Uterus (tissue), 4 donors: Measurements from ENCODE around the gene CLEC11A. TPM values are rescaled to one million over a fixed set of nuclear protein-coding genes. Genes with fewer than 3 reads are reported as not detected.
"Not testable (repeated sequence)": the region's sequence is repeated elsewhere in the genome, so short reads cannot be mapped to it uniquely, and the experiment has no call there.

ENCODE experiments used
- DNase-seq, 2 donors: peaks; one replicate each; pipeline ENCODE4 v3.0.0-alpha.2; 2019 to 2020
- H3K27ac ChIP-seq, 2 donors: fragments of 200-600 bp; sonication (generic); 1 replicate in 1 of 2; 2 replicates in 1 of 2; pipeline ENCODE4 v1.5.1; 2016 to 2018
- H3K27me3 ChIP-seq, 2 donors: fragments of 200-600 bp; sonication (generic); one replicate each; pipeline ENCODE4 v1.5.1; 2018 to 2019; ENCODE audit warnings: control low read depth in 1 of 2
- H3K36me3 ChIP-seq, 2 donors: fragments of 200-600 bp; sonication (generic); one replicate each; pipeline ENCODE4 v1.5.1; 2019; ENCODE audit warnings: control low read depth in 1 of 2
- H3K4me1 ChIP-seq, 2 donors: fragments of 200-600 bp; sonication (generic); one replicate each; pipeline ENCODE4 v1.5.1; 2018 to 2019; ENCODE audit warnings: control low read depth in 1 of 2
- H3K4me3 ChIP-seq, 2 donors: fragments of 200-600 bp; sonication (generic); 1 replicate in 1 of 2; 2 replicates in 1 of 2; pipeline ENCODE4 v1.5.1; 2018 to 2019; ENCODE audit warnings: mild to moderate bottlenecking in 1 of 2
- H3K9me3 ChIP-seq, 2 donors: fragments of 200-600 bp; sonication (generic); one replicate each; pipeline ENCODE4 v1.5.1; 2019; ENCODE audit warnings: control low read depth in 1 of 2
- CTCF ChIP-seq, 4 experiments: fragments of 200-600 bp in 2 of 4; fragments of 450-650 bp in 2 of 4; sonication (generic) in 2 of 4; IDR thresholded peaks; one replicate each; pipeline ENCODE4 v1.5.1; 2016 to 2019; ENCODE audit warnings: antibody characterized with exemption in 4 of 4, mild to moderate bottlenecking in 2 of 4, moderate library complexity in 1 of 4
- POLR2A ChIP-seq, 2 donors: fragments of 450-650 bp; IDR thresholded peaks; one replicate each; pipeline ENCODE4 v1.6.1; 2016; ENCODE audit warnings: antibody characterized with exemption in 2 of 2, mild to moderate bottlenecking in 1 of 2, moderate library complexity in 1 of 2
- intact Hi-C: fragments of 100-400 bp; cut with DNase I; formaldehyde crosslinking; loops from one replicate; pipeline ENCODE4 v1.15.1; 2023; ENCODE audit warnings: low total_unique reads
- total RNA-seq, 4 donors: library from RNA; depleted of rRNA in 3 of 4; stranded (reverse); fragments of >200 nt in 3 of 4; gene quantifications; one replicate each; pipeline versions ENCODE4 v1.1.0 to v1.2.4, GENCODE V29; 2014 to 2023
- donor health status: DM: yes; HTN: yes; CAD: no.

Gene CLEC11A
- total RNA-seq, 4 donors from 2014 or later = 1.5 to 105 (median 10.9) TPM

DNA sequence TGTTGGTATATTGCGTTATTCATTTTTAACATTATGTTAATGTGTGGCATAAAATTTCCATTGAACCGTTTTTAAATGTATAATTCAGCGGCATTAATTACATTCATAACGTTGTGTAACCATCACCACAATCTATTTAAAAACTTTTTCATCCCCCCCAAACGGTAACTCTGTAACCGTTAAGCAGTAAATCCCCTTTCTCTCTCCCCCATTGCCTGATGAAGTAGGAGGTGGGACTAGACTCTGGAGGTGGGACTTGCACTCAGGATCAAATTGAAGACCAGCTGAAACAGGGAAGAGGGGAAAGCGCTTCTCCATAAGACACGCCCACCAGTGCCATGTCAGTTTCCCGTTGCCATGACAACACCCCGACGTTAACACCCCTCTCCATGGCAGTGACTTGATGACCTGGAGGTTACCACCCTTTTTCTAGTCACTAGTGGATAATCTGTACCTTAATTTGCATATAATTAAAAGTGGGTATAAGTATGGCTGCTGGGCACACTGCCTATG is 16.8 kb downstream of the CLEC11A start:
- intact Hi-C loops = no loop called here
- DNase-seq = no peak
- H3K27me3 ChIP-seq = no peaks in the 10 kb centered on the region

GRCh38 chr19:50741179-50741933 is 18.2 kb downstream of the CLEC11A start:
- DNase-seq = no peak
- Histone ChIP-seq H3K36me3 (no peaks in the 10 kb centered on the region), H3K9me3 (no peaks in the 10 kb centered on the region), H3K27me3 (no peaks in the 10 kb centered on the region), H3K27ac (no peak overlapping the region), H3K4me3 (no peak overlapping the region), H3K4me1 (no peaks in the 10 kb centered on the region)
- intact Hi-C loops = no loop called here
- TF ChIP-seq CTCF (IDR thresholded peaks at IDR 0.05) = no peak
- no peak for TF ChIP-seq POLR2A (IDR thresholded peaks at IDR 0.05)

More for the DNA sequence above, 16.8 kb downstream of the CLEC11A start:
- H3K4me1 ChIP-seq = no peaks in the 10 kb centered on the region
- H3K4me3 ChIP-seq = no peak overlapping the region
- H3K27ac ChIP-seq = no peak overlapping the region
- no peak for TF ChIP-seq CTCF (IDR thresholded peaks at IDR 0.05)
- no peaks in the 10 kb centered on the region for H3K9me3 ChIP-seq
- H3K36me3 ChIP-seq = no peaks in the 10 kb centered on the region

GRCh38 chr19:50743537-50743936 is 20.4 kb downstream of the CLEC11A start:
- H3K27me3 ChIP-seq = no peaks in the 10 kb centered on the region
- no peaks in the 10 kb centered on the region for H3K9me3 ChIP-seq
- TF ChIP-seq POLR2A (IDR thresholded peaks at IDR 0.05) = no peak
- no peak for TF ChIP-seq CTCF (IDR thresholded peaks at IDR 0.05)
- no peaks in the 10 kb centered on the region for H3K4me1 ChIP-seq
- intact Hi-C loops = no loop called here
- no peak overlapping the region for H3K27ac ChIP-seq
- no peak for DNase-seq
- H3K36me3 ChIP-seq = no peaks in the 10 kb centered on the region
- H3K4me3 ChIP-seq = no peak overlapping the region

DNA sequence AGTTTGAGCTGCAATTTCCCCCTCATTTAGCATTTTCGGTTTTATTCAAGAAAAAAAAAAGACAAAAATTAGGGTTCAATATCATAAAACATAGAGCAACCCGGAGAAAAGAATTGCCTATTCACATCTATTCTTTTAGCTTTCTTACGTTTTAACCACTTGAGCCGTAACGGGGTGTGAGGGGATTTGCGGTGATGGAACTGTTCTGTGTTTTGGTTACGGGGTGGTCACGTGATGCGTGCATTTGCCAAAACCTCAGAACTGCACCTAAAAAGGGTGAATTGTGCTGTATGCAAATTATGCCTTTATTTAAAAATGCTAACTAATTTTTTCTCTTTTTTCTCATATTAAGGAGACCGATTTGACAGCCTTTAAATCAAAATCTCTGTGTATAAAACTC is 22.1 kb downstream of the CLEC11A start:
- TF ChIP-seq POLR2A (IDR thresholded peaks at IDR 0.05) (no peak), CTCF (IDR thresholded peaks at IDR 0.05) (no peak)
- no peaks in the 10 kb centered on the region for H3K36me3 ChIP-seq
- intact Hi-C loops = no loop called here
- H3K4me1 ChIP-seq = no peaks in the 10 kb centered on the region
- no peak for DNase-seq
- H3K27me3 ChIP-seq = no peaks in the 10 kb centered on the region
- no peak overlapping the region for H3K27ac ChIP-seq
- H3K4me3 ChIP-seq = no peak overlapping the region
- no peaks in the 10 kb centered on the region for H3K9me3 ChIP-seq

- intact Hi-C loops, H3K9me3 ChIP-seq, H3K36me3 ChIP-seq, H3K27ac ChIP-seq, DNase-seq, H3K4me3 ChIP-seq, H3K4me1 ChIP-seq, H3K27me3 ChIP-seq: not testable (repeated sequence)
These were observed 24.0 kb downstream of the CLEC11A start for GRCh38 chr19:50747141-50747540.
